Fibroblast of mammary gland (primary cell): Measurements from ENCODE around the gene UNG.
"Not testable (repeated sequence)": the region's sequence is repeated elsewhere in the genome, so short reads cannot be mapped to it uniquely, and the experiment has no call there.

Experiments
- DNase-seq: peaks from one replicate; pipeline ENCODE4 v3.0.0-alpha.2; 2010; ENCODE audit warnings: low read depth
- H3K4me3 ChIP-seq: 2 replicates; pipeline ENCODE4 v1.5.1; 2011; ENCODE audit warnings: low read depth, mild to moderate bottlenecking, low read length, moderate library complexity; ENCODE audit not compliant: control insufficient read depth
- CTCF ChIP-seq: conservative IDR thresholded peaks from 2 replicates; pipeline ENCODE4 v1.5.1; 2011; ENCODE audit warnings: low read depth, low read length, inconsistent platforms; ENCODE audit not compliant: control insufficient read depth, insufficient read depth

The UNG gene

GRCh38 chr12:109139791-109140190 is 42.4 kb downstream of the UNG start:
- DNase-seq, result no peak
- TF ChIP-seq CTCF, result no peak
- H3K4me3 ChIP-seq, result no peak overlapping the region

- H3K4me3 ChIP-seq, result no peak overlapping the region
- no peak for TF ChIP-seq CTCF
- no peak for DNase-seq
Observed at GRCh38 chr12:109140560-109140959, 43.2 kb downstream of the UNG start.

- no peak for TF ChIP-seq CTCF
- H3K4me3 ChIP-seq, result no peak overlapping the region
- DNase-seq, result no peak
Observed at GRCh38 chr12:109144224-109144623, 46.8 kb downstream of the UNG start.

- H3K4me3 ChIP-seq, DNase-seq: not testable (repeated sequence)
Observed at GRCh38 chr12:109147126-109147525, 49.7 kb downstream of the UNG start.

GRCh38 chr12:109147954-109148353 is 50.6 kb downstream of the UNG start:
- TF ChIP-seq CTCF, result no peak
- no peak overlapping the region for H3K4me3 ChIP-seq
- peak; percentile 81 for DNase-seq

- no peak for TF ChIP-seq CTCF
- no peak overlapping the region for H3K4me3 ChIP-seq
- DNase-seq, result no peak
Observed at GRCh38 chr12:109150124-109150640, 52.8 kb downstream of the UNG start.

GRCh38 chr12:109151457-109151856 is 54.1 kb downstream of the UNG start:
- H3K4me3 ChIP-seq, result no peak overlapping the region
- TF ChIP-seq CTCF, result no peak
- no peak for DNase-seq
